H1 (cell line): ENCODE data around the gene LYSMD3. TPM values are rescaled to one million over a fixed set of nuclear protein-coding genes. Genes with fewer than 3 reads are reported as not detected.
A peak's percentile ranks its signal among the peaks of the same experiment; 100 is the strongest.

Source experiments
- CTCF ChIA-PET: fragments of 300-600 bp; sonication (Branson Sonifier 250); formaldehyde crosslinking; loops from one replicate; lab custom pipeline; 2021; ENCODE audit not compliant: partially characterized antibody; lab: Charles Lee
- POLR2A ChIA-PET: fragments of 300-600 bp; sonication (Branson Sonifier 250); formaldehyde crosslinking; loops from one replicate; lab custom pipeline; 2021; ENCODE audit warnings: inconsistent platforms; ENCODE audit not compliant: partially characterized antibody; lab: Charles Lee
- DNase-seq, 2 experiments: peaks; one replicate each; pipeline versions ENCODE4 v3.0.0 to v3.0.0-alpha.2; 2010 to 2022; ENCODE audit warnings: low spot score in 2 of 2, low read depth in 1 of 2, mixed read lengths in 1 of 2
- FAIRE-seq: peaks from 2 replicates; lab custom pipeline; 2011; peaks lifted over from hg19 to GRCh38; lab: Jason Lieb, UNC
- H2AFZ ChIP-seq: 2 replicates; pipeline ENCODE4 v1.8.1; 2012; ENCODE audit warnings: low read length, inconsistent platforms
- H2AK5ac ChIP-seq: 2 replicates; pipeline ENCODE4 v1.6.1; 2013; ENCODE audit warnings: low read depth, low read length
- H2BK120ac ChIP-seq: replicated peaks from 2 replicates; pipeline ENCODE3; 2013; ENCODE audit warnings: low read depth, low read length, inconsistent platforms
- H2BK12ac ChIP-seq: 2 replicates; pipeline ENCODE4 v1.6.1; 2013; ENCODE audit warnings: low read depth, low read length
- H2BK15ac ChIP-seq: 2 replicates; pipeline ENCODE4 v1.6.1; 2013; ENCODE audit warnings: low read length
- H2BK20ac ChIP-seq: 2 replicates; pipeline ENCODE4 v1.6.1; 2013; ENCODE audit warnings: low read length
- H2BK5ac ChIP-seq: 2 replicates; pipeline ENCODE4 v1.6.1; 2013; ENCODE audit warnings: low read depth, low read length
- H3K14ac ChIP-seq: 2 replicates; pipeline ENCODE4 v1.6.1; 2013; ENCODE audit warnings: inconsistent platforms; ENCODE audit not compliant: insufficient read length
- H3K18ac ChIP-seq: 2 replicates; pipeline ENCODE4 v1.6.1; 2013; ENCODE audit warnings: low read length; ENCODE audit errors: extremely low read depth
- H3K23ac ChIP-seq: 2 replicates; pipeline ENCODE4 v1.6.1; 2013; ENCODE audit warnings: inconsistent platforms; ENCODE audit not compliant: insufficient read length
- H3K23me2 ChIP-seq: 2 replicates; pipeline ENCODE4 v1.6.1; 2013; ENCODE audit warnings: low read depth, low read length
- H3K27ac ChIP-seq: 2 replicates; pipeline ENCODE4 v1.6.1; 2011; ENCODE audit warnings: low read depth, low read length, inconsistent platforms
- H3K27me3 ChIP-seq, 4 experiments: replicated peaks in 1 of 4; 1 replicate in 1 of 4; 2 replicates in 3 of 4; pipeline versions ENCODE4 v1.6.1 to v1.8.1; 2011 to 2013; ENCODE audit warnings: low read length in 3 of 4, mild to moderate bottlenecking in 3 of 4, inconsistent platforms in 2 of 4, mixed read lengths in 2 of 4, moderate library complexity in 1 of 4; ENCODE audit not compliant: control insufficient read depth in 3 of 4, insufficient read depth in 3 of 4; ENCODE audit errors: extremely low read depth in 1 of 4
- H3K36me3 ChIP-seq, 4 experiments: 2 replicates each; pipeline versions ENCODE4 v1.6.1 to v1.8.1; 2011 to 2013; ENCODE audit warnings: mild to moderate bottlenecking in 4 of 4, low read length in 3 of 4, moderate library complexity in 2 of 4, control low read depth in 1 of 4, inconsistent platforms in 1 of 4; ENCODE audit not compliant: insufficient read depth in 4 of 4, control insufficient read depth in 2 of 4
- H3K4ac ChIP-seq: replicated peaks from 2 replicates; pipeline ENCODE3; 2013; ENCODE audit warnings: low read length, low read depth, mixed read lengths, inconsistent platforms; ENCODE audit not compliant: insufficient read length
- H3K4me1 ChIP-seq, 4 experiments: replicated peaks in 1 of 4; 1 replicate in 1 of 4; 2 replicates in 3 of 4; pipeline versions ENCODE4 v1.6.1 to v1.8.1; 2011 to 2013; ENCODE audit warnings: low read length in 3 of 4, inconsistent platforms in 2 of 4, mixed read lengths in 1 of 4; ENCODE audit not compliant: insufficient read depth in 4 of 4, control insufficient read depth in 3 of 4
- H3K4me2 ChIP-seq, 2 experiments: 2 replicates each; pipeline versions ENCODE4 v1.6.1 to v1.8.1; 2011 to 2013; ENCODE audit warnings: low read depth in 2 of 2, low read length in 2 of 2, control low read depth in 1 of 2, inconsistent platforms in 1 of 2, mild to moderate bottlenecking in 1 of 2; ENCODE audit not compliant: insufficient read depth in 1 of 2
- H3K4me3 ChIP-seq, 4 experiments: fragments of 200-600, 300-600 bp in 1 of 4; sonication (generic), shearing (Covaris generic), sonication (Bioruptor Twin) in 1 of 4; 2 replicates each; pipeline versions ENCODE4 v1.5.1 to v1.8.1; 2011 to 2016; ENCODE audit warnings: low read length in 4 of 4, low read depth in 3 of 4, control low read depth in 2 of 4, inconsistent platforms in 2 of 4, mild to moderate bottlenecking in 2 of 4, mixed read lengths in 1 of 4, moderate library complexity in 1 of 4; ENCODE audit not compliant: insufficient read depth in 2 of 4; ENCODE audit errors: extremely low read depth in 1 of 4
- H3K56ac ChIP-seq: replicated peaks from 2 replicates; pipeline ENCODE3; 2013; ENCODE audit warnings: low read depth, mild to moderate bottlenecking, mixed read lengths, low read length, inconsistent platforms; ENCODE audit not compliant: insufficient read length
- H3K79me1 ChIP-seq: 2 replicates; pipeline ENCODE4 v1.6.1; 2013; ENCODE audit warnings: low read depth, low read length, control low read depth
- H3K79me2 ChIP-seq, 2 experiments: 2 replicates each; pipeline versions ENCODE4 v1.6.1 to v1.8.1; 2012 to 2013; ENCODE audit warnings: low read length in 2 of 2, mild to moderate bottlenecking in 2 of 2, inconsistent platforms in 1 of 2; ENCODE audit not compliant: insufficient read depth in 2 of 2, control insufficient read depth in 1 of 2
- H3K9ac ChIP-seq, 4 experiments: replicated peaks in 1 of 4; 1 replicate in 1 of 4; 2 replicates in 3 of 4; pipeline versions ENCODE4 v1.6.1 to v1.8.1; 2011 to 2013; ENCODE audit warnings: low read depth in 3 of 4, low read length in 3 of 4, control low read depth in 2 of 4, mild to moderate bottlenecking in 2 of 4, moderate library complexity in 2 of 4, inconsistent platforms in 1 of 4; ENCODE audit errors: extremely low read depth in 1 of 4
- H3K9me3 ChIP-seq, 2 experiments: 2 replicates each; pipeline versions ENCODE4 v1.6.1 to v1.8.1; 2012 to 2013; ENCODE audit warnings: mild to moderate bottlenecking in 2 of 2, moderate library complexity in 2 of 2, control low read depth in 1 of 2, inconsistent platforms in 1 of 2, low read depth in 1 of 2, low read length in 1 of 2, mixed read lengths in 1 of 2; ENCODE audit not compliant: insufficient read depth in 2 of 2
- H4K20me1 ChIP-seq, 2 experiments: replicated peaks in 1 of 2; 2 replicates each; pipeline versions ENCODE3 to v1.8.1; 2011 to 2013; ENCODE audit warnings: inconsistent platforms in 2 of 2, low read length in 2 of 2, mild to moderate bottlenecking in 1 of 2; ENCODE audit not compliant: insufficient read depth in 2 of 2, control insufficient read depth in 1 of 2
- H4K5ac ChIP-seq: 2 replicates; pipeline ENCODE4 v1.6.1; 2013; ENCODE audit warnings: low read length, low read depth, mixed read lengths, inconsistent platforms; ENCODE audit not compliant: insufficient read length
- H4K8ac ChIP-seq: 2 replicates; pipeline ENCODE4 v1.8.0; 2013; ENCODE audit warnings: mild to moderate bottlenecking, moderate library complexity, low read length, inconsistent platforms; ENCODE audit not compliant: insufficient read depth; ENCODE audit errors: extremely low read depth
- H4K91ac ChIP-seq: replicated peaks from 2 replicates; pipeline ENCODE3; 2013; ENCODE audit warnings: low read length, mixed read lengths, inconsistent platforms; ENCODE audit not compliant: insufficient read length
- CREB1 ChIP-seq: IDR thresholded peaks from 2 replicates; pipeline ENCODE4 v1.6.1; 2012; ENCODE audit warnings: inconsistent platforms
- WGBS, 2 experiments: shearing (Covaris generic) in 1 of 2; methylation state at CpG; one replicate each; pipeline versions ENCODE4 v1.1.6 to v1.1.7; 2013 to 2015; ENCODE audit warnings: low lambda C conversion rate in 2 of 2, mixed read lengths in 2 of 2, inconsistent platforms in 1 of 2, low coverage in 1 of 2, missing lambda C conversion rate in 1 of 2; ENCODE audit not compliant: insufficient replicate concordance in 2 of 2, insufficient coverage in 1 of 2, insufficient read length in 1 of 2; ENCODE audit errors: extremely low coverage in 1 of 2, missing lambda C conversion rate in 1 of 2; 5-methylcytosine and 5-hydroxymethylcytosine counted together
- polyA plus RNA-seq, 7 experiments: library from polyadenylated mRNA; depleted of rRNA in 3 of 7; stranded (reverse) in 5 of 7; unstranded in 2 of 7; fragments of >200 nt in 5 of 7; fragments of 200-250 nt in 2 of 7; gene quantifications; 1 replicate in 5 of 7; 2 replicates in 1 of 7; 4 replicates in 1 of 7; pipeline versions ENCODE4 v1.2.1 to v1.2.3, GENCODE V29; 2011 to 2013; ENCODE audit warnings: missing spikeins in 2 of 7, mixed read lengths in 2 of 7
- total RNA-seq: library from RNA; stranded (reverse); fragmentation: NEBNext Ultra II Directional; extraction: Animal tissue kit (Norgen Biotek cat#: 25700); gene quantifications from 2 replicates; pipeline ENCODE4 v1.2.1, GENCODE V29; 2021

The LYSMD3 gene
- total and polyA plus RNA-seq, 2 of the 8 experiments (the other 6 are each of a cell fraction or from before 2014, with no cell fraction given): 3.7 to 14.9 TPM

GRCh38 chr5:90475436-90475980, 53.9 kb downstream of the LYSMD3 start:
- FAIRE-seq: no peak
- CTCF ChIA-PET: interaction anchor here (1.1 to 2.0 kb wide), 8 partner anchors 15 to 311 kb away, joined by 3 to 6 read pairs (median 4); no protein-coding TSS in a partner anchor
- POLR2A ChIA-PET: interaction anchor here (1.2 to 2.2 kb wide), 7 partner anchors 9 to 86 kb away, joined by 3 to 8 read pairs (median 5); partner anchors contain the start of gene CETN3

More at GRCh38 chr5:90475436-90475980, 53.9 kb downstream of the LYSMD3 start:
- Histone ChIP-seq H3K14ac (no peak overlapping the region), H4K8ac (no peak overlapping the region), H2BK12ac (no peak overlapping the region), H3K18ac (no peak overlapping the region), H3K9ac (no peak overlapping the region), H3K4ac (no peak overlapping the region), H3K27ac (no peak overlapping the region)
- no peak for TF ChIP-seq CREB1
- TF ChIP-seq, all 59 proteins: peak for 0
- H2BK120ac ChIP-seq: no peak overlapping the region
- H2BK5ac ChIP-seq: no peak overlapping the region
- no peaks in the 10 kb centered on the region for H3K27me3 ChIP-seq
- no peak overlapping the region for H3K56ac ChIP-seq
- no peak overlapping the region for H2BK20ac ChIP-seq
- no peak overlapping the region for H3K23ac ChIP-seq
- no peak overlapping the region for H4K5ac ChIP-seq
- H3K4me1 ChIP-seq: peaks cover 5 to 26% (median 13%) of the 10 kb centered on the region in 4 experiments; a peak in 6 of 7 replicates
- no peaks in the 10 kb centered on the region; the same call in 1 of the 2 replicates for H3K79me1 ChIP-seq
- DNase-seq: no peak
- H2AFZ ChIP-seq: no peak overlapping the region
- no peaks in the 10 kb centered on the region for H4K20me1 ChIP-seq
- no peak overlapping the region for H4K91ac ChIP-seq
- H2AK5ac ChIP-seq: no peak overlapping the region
- H3K4me3 ChIP-seq: peak overlapping the region; percentile 58 to 91 (median 86)
- H3K4me2 ChIP-seq: peak overlapping the region; percentile 90 to 92
- H3K36me3 ChIP-seq: peaks cover 0 to 9% (median 4%) of the 10 kb centered on the region in 4 experiments; a peak in 3 of 8 replicates
- H3K79me2 ChIP-seq: peaks cover 9 to 64% of the 10 kb centered on the region in 2 experiments; a peak in 3 of 4 replicates
- H3K9me3 ChIP-seq: no peaks in the 10 kb centered on the region
- peaks cover 24% of the 10 kb centered on the region for H3K23me2 ChIP-seq
- H2BK15ac ChIP-seq: no peak overlapping the region
- 2% methylated on average over 17 of the region's 17 CpGs; no CpG with 5 or more reads in 1 of the 2 experiments for WGBS, 2 experiments
